CD4-positive, alpha-beta T cell treated with Interleukin-17A for 4 hours (primary cell): ENCODE results near the gene TMEM263.
"Not testable (repeated sequence)": the region's sequence is repeated elsewhere in the genome, so short reads cannot be mapped to it uniquely, and the experiment has no call there.

Experiments
- DNase-seq: peaks from one replicate; pipeline ENCODE4 v3.0.0-alpha.2; 2020; ENCODE audit warnings: mixed read lengths

Gene TMEM263

DNA sequence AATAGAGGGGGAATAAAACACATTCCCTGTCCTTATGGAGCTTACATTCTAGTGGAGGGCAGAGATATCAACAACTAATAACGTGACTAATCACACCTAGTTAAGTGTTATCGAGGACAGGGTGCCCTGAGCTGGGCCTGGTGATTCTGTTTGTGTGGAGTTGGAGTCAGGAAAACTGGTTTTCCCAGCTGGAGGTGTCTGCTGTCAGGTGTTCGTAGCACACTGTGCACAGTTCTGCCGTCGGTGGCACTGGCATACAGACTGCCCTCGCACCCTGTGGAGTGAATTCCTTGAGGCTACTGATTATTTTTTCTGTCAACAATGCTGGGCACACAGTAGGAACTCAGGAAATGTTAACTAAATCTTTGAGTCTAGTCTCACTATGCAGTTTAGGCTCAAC lies 32.1 kb downstream of the TMEM263 start:
- DNase-seq: no peak

DNA sequence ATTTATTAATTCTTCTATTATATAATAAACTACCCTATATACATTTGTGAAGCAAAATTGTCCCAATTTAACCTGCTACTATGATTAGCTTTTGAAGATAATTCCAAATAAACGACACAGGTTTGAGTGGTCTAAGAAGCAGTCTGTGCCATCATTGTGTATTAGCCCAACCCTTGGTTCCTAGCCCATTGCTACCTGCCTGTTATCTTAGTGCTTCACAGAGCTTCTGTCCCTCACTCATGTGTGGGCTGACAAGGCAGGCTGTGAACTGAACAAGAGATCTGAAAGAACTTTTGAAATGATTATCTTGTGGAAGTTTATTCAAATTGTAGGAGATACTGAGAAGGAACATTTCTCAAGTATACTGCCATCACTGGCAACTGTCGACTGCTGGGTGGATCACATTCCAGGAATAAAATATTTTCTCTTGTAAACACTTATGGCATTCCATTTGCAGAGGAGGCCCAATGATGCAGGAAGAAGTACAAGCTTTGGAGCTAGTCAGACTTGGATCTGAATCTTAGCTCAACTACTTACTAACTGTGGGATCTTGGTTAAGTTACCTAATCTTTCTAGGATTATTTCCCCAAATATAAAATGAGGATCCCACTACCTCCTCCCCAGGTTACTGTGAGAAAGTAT lies 39.0 kb downstream of the TMEM263 start:
- no peak for DNase-seq

DNA sequence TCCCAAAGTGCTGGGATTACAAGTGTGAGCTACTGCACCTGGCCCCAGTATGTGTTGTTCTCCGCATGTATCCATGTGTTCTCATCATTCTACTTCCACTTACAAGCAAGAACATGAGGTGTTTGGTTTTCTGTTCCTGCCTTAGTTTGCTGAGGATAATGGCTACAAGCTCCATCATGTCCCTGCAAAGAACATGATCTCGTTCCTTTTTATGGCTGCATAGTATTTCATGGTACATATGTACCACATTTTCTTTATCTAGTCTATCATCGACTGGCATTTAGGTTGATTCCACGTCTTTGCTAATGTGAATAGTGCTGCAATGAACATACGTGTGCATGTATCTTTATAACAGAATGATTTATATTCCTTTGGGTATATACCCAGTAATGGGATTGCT lies 40.4 kb downstream of the TMEM263 start:
- not testable (repeated sequence) for DNase-seq

DNA sequence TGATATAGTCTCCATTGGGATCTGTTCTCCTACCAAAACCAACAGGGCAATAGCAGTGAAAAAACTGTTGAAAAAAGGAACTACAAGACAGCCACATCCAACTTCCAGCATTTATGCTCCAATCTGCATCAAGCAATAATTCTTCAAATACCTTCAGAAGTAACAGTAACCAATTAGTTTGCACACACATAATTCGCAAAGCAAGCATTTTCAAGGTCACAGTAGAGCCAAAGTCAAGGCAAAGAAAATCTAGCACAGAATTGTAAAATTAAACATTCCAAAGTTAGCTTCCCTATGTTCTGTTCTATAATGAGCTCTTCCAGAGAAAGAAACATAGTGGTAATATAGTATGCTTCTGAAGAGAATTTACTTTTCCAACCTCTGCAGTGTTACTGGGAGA lies 42.2 kb downstream of the TMEM263 start:
- DNase-seq: no peak

DNA sequence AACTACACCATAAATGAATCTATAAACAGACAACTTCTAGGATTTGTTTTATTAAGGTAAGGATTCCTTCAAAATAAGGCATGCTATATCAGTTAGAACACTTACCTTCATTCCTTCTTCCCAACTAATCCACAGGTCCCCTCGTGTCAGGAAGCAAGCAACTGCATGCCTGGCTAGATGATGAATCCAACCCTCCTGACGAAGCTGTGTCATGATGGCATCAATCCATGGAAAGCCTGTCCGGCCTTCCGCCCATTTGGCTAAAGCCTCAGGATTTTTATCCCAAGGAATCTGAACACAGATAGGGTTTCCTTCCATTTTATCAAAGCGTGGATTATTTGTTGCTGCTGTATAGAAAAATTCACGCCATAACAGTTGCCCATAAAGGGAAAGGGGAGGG lies 43.7 kb downstream of the TMEM263 start:
- DNase-seq: no peak

DNA sequence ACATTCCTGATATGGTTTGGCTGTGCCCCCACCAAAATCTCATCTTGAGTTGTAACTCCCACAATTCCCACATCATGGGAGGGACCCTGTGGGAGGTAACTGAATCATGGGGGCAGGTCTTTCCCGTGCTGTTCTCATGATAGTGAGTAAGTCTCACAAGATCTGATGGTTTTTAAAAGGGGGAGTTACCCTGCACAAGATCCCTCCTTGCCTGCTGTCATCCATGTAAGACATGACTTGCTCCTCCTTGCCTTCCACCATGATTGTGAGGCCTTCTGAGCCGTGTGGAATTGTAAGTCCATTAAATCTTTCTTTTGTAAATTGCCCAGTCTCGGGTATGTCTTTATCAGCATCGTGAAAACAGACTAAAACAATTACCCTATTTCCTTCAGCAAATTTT lies 47.0 kb downstream of the TMEM263 start:
- DNase-seq: not testable (repeated sequence)

DNA sequence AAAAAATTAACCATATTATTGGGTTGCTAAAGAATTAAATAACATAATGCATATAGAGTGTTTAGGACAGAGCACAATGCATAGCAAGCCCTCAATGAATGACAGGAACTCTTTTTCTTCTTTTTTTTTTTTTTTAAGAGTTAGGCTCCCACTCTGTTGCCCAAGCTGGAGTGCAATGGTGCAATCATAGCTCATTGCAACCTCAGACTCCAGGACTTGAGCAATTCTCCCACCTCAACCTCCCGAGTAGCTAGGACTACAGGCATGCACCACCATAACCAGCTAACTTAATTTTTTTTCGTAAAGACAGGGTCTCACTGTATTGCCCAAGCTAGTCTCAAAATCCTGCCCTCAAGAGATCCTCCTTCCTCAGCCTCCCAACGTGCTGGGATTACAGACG lies 51.7 kb downstream of the TMEM263 start:
- no peak for DNase-seq

DNA sequence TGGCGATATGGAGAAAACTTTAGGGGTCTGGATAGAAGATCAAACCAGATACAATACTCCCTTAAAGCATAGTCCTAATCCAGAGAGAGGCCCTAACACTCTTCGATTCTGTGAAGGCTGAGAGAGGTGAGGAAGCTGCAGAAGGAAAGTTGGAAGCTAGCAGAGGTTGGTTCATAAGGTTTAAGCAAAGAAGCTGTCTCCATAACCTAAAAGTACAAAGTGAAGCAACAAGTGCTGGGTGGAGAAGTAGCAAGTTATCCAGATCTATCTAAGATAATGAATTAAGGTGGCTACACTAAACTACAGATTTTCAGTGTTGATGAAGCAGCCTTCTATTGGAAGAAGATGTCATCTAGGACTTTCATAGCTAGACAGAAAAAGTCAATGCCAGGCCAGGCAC lies 55.8 kb downstream of the TMEM263 start:
- DNase-seq: no peak

DNA sequence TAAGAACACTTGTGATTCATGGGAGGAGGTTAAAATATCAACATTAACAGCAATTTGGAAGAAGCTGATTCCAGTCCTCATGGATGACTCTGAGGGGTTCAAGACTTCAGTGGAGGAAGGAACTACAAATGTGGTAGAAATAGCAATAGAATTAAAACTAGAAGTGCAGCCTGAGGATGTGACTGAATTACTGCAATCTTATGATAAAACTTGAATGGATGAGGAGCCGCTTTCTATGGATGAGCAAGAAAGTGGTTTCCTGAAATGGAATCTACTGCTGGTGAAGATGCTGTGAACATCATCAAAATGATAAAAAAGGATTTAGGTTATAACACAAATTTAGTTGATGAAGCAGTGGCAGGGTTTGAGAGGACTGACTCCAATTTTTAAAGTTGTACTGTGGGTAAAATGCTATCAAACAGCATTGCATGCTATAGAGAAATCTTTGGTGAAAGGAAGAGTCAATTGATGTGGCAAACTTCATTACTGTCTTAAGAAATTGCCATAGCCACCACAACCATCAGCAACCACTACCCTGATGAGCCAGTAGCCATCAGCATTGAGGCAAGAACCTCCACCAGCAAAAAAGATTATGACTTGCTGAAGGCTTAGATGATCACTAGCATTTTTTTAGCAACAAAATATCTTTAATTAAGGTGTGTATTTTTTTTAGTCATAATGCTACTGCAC lies 57.2 kb downstream of the TMEM263 start:
- no peak for DNase-seq

DNA sequence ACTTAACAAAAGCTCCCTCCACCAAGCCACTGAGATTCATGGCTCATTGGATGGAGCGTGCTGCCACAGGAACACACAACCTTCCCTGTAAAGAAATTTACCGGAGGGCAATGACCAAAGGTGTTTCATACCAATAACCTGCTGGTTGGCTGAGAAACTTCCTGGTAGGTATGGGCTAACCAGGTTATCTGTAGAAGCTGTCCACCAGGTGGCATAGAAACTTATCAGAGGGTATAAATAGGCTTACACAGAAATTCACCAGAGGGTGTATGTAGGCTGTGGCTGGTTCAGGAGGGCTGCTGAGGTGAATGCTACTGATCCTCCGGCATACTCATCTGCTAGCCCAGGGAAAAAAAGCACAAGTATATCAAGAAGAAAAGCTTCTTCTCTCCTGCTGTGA lies 58.3 kb downstream of the TMEM263 start:
- peak; percentile 31 for DNase-seq

DNA sequence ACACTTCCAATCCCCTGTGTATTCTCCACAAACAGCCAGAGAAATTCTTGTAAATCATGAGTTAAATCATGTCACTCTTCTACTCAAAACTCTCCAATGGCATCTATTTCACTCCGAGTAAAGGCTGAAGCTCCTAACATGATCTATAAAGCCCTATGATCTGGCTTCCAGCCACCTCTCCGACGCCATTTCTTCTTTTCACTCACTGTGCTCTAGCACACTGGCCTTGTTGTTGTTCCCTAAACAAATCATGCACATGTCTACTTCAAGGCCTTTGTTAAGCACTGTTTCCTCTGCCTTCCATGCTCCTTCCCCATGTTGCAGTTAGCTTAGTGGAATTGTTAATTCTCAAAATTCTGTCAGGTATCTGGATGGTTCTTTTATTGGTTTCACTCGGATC lies 61.3 kb downstream of the TMEM263 start:
- DNase-seq: no peak

DNA sequence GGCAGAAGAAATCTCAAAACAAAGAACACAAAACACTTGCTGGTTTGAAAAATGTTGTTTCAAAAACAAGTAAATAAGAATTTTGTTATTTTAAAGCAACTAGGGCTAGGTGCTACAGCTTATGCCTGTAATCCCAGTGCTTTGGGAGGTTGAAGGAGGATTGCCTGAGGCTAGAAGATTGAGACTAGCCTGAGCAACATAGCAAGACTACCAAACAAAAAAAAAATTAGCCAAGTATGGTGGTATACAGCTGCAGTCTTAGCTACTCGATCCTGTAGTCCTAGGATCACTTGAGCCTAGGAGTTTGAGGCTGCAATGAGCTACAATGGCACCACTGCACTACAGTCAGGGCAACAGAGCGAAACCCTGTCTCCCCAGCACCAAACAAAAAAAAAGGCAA lies 63.8 kb downstream of the TMEM263 start:
- no peak for DNase-seq
